HCT116 (cell line): ENCODE measurements around the gene SNX8. TPM values are rescaled to one million over a fixed set of nuclear protein-coding genes. Genes with fewer than 3 reads are reported as not detected.

Source experiments
- ATAC-seq: fragments of 200-7000 bp; cut with Tn5 transposase; 2 replicates; pipeline ENCODE4 v1.9.1; 2020; ENCODE audit warnings: mild to moderate bottlenecking, moderate library complexity
- BruUV-seq: library from RNA; stranded (reverse); fragments of 400-500 nt; replicated peaks from 2 replicates; lab custom pipeline; 2021; lab: Mats Ljungman, UMichigan
- CTCF ChIA-PET: fragments of 300-600 bp; sonication (Branson Sonifier 250); formaldehyde crosslinking; loops from one replicate; lab custom pipeline; 2021; ENCODE audit warnings: antibody characterized with exemption; lab: Charles Lee
- POLR2A ChIA-PET: fragments of 300-600, 350-600 bp; sonication (Branson Sonifier 250); formaldehyde crosslinking; loops from one replicate; lab custom pipeline; 2021; ENCODE audit warnings: antibody characterized with exemption; lab: Charles Lee
- RAD21 ChIA-PET, 2 experiments: fragments of 300-600 bp; sonication (Branson Sonifier 250); formaldehyde crosslinking; loops; one replicate each; lab custom pipeline; 2023; ENCODE audit warnings: low total read pairs in 2 of 2; ENCODE audit not compliant: uncharacterized antibody in 2 of 2, unreplicated experiment in 2 of 2, low non-redundant PET in 1 of 2; lab: Charles Lee
- DNase-seq: peaks from one replicate; pipeline ENCODE4 v3.0.0-alpha.2; 2010; ENCODE audit warnings: low read depth, low spot score
- H2AFZ ChIP-seq: fragments of 200-600 bp; shearing (Covaris generic), sonication (generic); 2 replicates; pipeline ENCODE4 v1.6.1; 2017; ENCODE audit warnings: low read depth, mixed run types, mixed read lengths, antibody characterized with exemption, low read length; ENCODE audit not compliant: poor library complexity, severe bottlenecking
- H3K27ac ChIP-seq: 2 replicates; pipeline ENCODE4 v1.5.1; 2012; ENCODE audit warnings: low read depth, low read length
- H3K27me3 ChIP-seq: fragments of 200-600 bp; sonication (generic); 2 replicates; pipeline ENCODE4 v1.6.1; 2016; ENCODE audit warnings: mixed run types, low read length, mixed read lengths; ENCODE audit not compliant: insufficient read depth
- H3K36me3 ChIP-seq, 2 experiments: fragments of 200-500 bp in 1 of 2; fragments of 200-600 bp in 1 of 2; sonication (Bioruptor generic) in 1 of 2; sonication (generic) in 1 of 2; 2 replicates each; pipeline versions ENCODE4 v1.5.1 to v1.6.1; 2014 to 2016; ENCODE audit warnings: low read length in 2 of 2, inconsistent platforms in 1 of 2, mixed read lengths in 1 of 2, mixed run types in 1 of 2; ENCODE audit not compliant: insufficient read depth in 2 of 2, control insufficient read depth in 1 of 2
- H3K4me1 ChIP-seq, 2 experiments: fragments of 200-600 bp in 1 of 2; sonication (generic) in 1 of 2; 2 replicates each; pipeline versions ENCODE4 v1.5.1 to v1.6.1; 2012 to 2017; ENCODE audit warnings: low read length in 2 of 2, inconsistent platforms in 1 of 2, mild to moderate bottlenecking in 1 of 2, mixed read lengths in 1 of 2, mixed run types in 1 of 2, moderate library complexity in 1 of 2; ENCODE audit not compliant: insufficient read depth in 2 of 2, control insufficient read depth in 1 of 2
- H3K4me2 ChIP-seq: fragments of 200-600 bp; sonication (generic); 2 replicates; pipeline ENCODE4 v1.6.1; 2017; ENCODE audit warnings: mixed run types, low read length, mixed read lengths
- H3K4me3 ChIP-seq, 2 experiments: fragments of 200-600 bp in 1 of 2; sonication (generic) in 1 of 2; replicated peaks in 1 of 2; 2 replicates each; pipeline ENCODE4 v1.5.1; 2011 to 2016; ENCODE audit warnings: low read length in 2 of 2, control low read depth in 1 of 2, low read depth in 1 of 2, mild to moderate bottlenecking in 1 of 2, mixed read lengths in 1 of 2, mixed run types in 1 of 2
- H3K79me2 ChIP-seq: fragments of 200-600 bp; sonication (generic); 2 replicates; pipeline ENCODE4 v1.6.1; 2017; ENCODE audit warnings: mild to moderate bottlenecking, mixed run types, low read length, moderate library complexity, mixed read lengths; ENCODE audit not compliant: insufficient read depth
- H3K9ac ChIP-seq: fragments of 200-600 bp; sonication (generic); 2 replicates; pipeline ENCODE4 v1.6.1; 2016; ENCODE audit warnings: low read length, mixed read lengths
- H3K9me2 ChIP-seq: fragments of 200-600 bp; sonication (generic), shearing (Covaris generic); 2 replicates; pipeline ENCODE4 v1.6.1; 2017; ENCODE audit warnings: mixed run types, mild to moderate bottlenecking, moderate library complexity; ENCODE audit not compliant: insufficient read depth
- H3K9me3 ChIP-seq, 2 experiments: fragments of 200-500 bp in 1 of 2; fragments of 200-600 bp in 1 of 2; sonication (Bioruptor generic) in 1 of 2; sonication (generic) in 1 of 2; 2 replicates each; pipeline ENCODE4 v1.6.1; 2014 to 2017; ENCODE audit warnings: low read length in 2 of 2, mixed read lengths in 2 of 2, inconsistent platforms in 1 of 2, low read depth in 1 of 2, mild to moderate bottlenecking in 1 of 2, mixed run types in 1 of 2, moderate library complexity in 1 of 2; ENCODE audit not compliant: control insufficient read depth in 1 of 2, insufficient read depth in 1 of 2
- H4K20me1 ChIP-seq: fragments of 200-600 bp; sonication (generic), shearing (Covaris generic); 2 replicates; pipeline ENCODE4 v1.6.1; 2017; ENCODE audit warnings: mixed run types, mild to moderate bottlenecking, moderate library complexity; ENCODE audit not compliant: insufficient read depth
- CTCF ChIP-seq, 3 experiments: fragments of 200-600 bp in 1 of 3; sonication (generic) in 1 of 3; IDR thresholded peaks in 2 of 3; conservative IDR thresholded peaks in 1 of 3; 2 replicates each; pipeline ENCODE4 v1.5.1; 2012 to 2017; ENCODE audit warnings: low read depth in 2 of 3, low read length in 2 of 3, antibody characterized with exemption in 1 of 3, borderline replicate concordance in 1 of 3, control low read depth in 1 of 3, mild to moderate bottlenecking in 1 of 3, mixed read lengths in 1 of 3, mixed run types in 1 of 3, moderate library complexity in 1 of 3; ENCODE audit not compliant: insufficient read depth in 1 of 3
- EGR1 ChIP-seq: IDR thresholded peaks from 2 replicates; pipeline ENCODE4 v1.6.1; 2012; ENCODE audit warnings: low read depth
- ELF1 ChIP-seq: IDR thresholded peaks from 2 replicates; pipeline ENCODE4 v1.6.1; 2012; ENCODE audit warnings: low read depth, borderline replicate concordance
- JUND ChIP-seq: IDR thresholded peaks from 2 replicates; pipeline ENCODE4 v1.6.1; 2012
- MAX ChIP-seq: IDR thresholded peaks from 2 replicates; pipeline ENCODE4 v1.6.1; 2012
- POLR2AphosphoS5 ChIP-seq: IDR thresholded peaks from 2 replicates; pipeline ENCODE4 v1.6.1; 2011; ENCODE audit warnings: mild to moderate bottlenecking, low read depth, low read length, moderate library complexity
- REST ChIP-seq: IDR thresholded peaks from 2 replicates; pipeline ENCODE4 v1.6.1; 2012; ENCODE audit warnings: low read depth
- SIN3A ChIP-seq: IDR thresholded peaks from 2 replicates; pipeline ENCODE4 v1.6.1; 2012; ENCODE audit warnings: low read depth
- SP1 ChIP-seq: IDR thresholded peaks from 2 replicates; pipeline ENCODE4 v1.6.1; 2012; ENCODE audit warnings: low read depth
- SRF ChIP-seq: IDR thresholded peaks from 2 replicates; pipeline ENCODE4 v1.6.1; 2012; ENCODE audit warnings: low read depth
- TCF7L2 ChIP-seq: IDR thresholded peaks from 2 replicates; pipeline ENCODE4 v1.7.0; 2011; ENCODE audit warnings: borderline replicate concordance, inconsistent platforms; ENCODE audit not compliant: insufficient read depth, insufficient read length; ENCODE audit errors: extremely low read depth
- ZBTB33 ChIP-seq: IDR thresholded peaks from 2 replicates; pipeline ENCODE4 v1.6.1; 2011; ENCODE audit warnings: mild to moderate bottlenecking, low read length, moderate library complexity; ENCODE audit not compliant: insufficient replicate concordance; ENCODE audit errors: extremely low read depth
- ZNF274 ChIP-seq: fragments of 200-500 bp; sonication (Bioruptor generic); IDR thresholded peaks from 2 replicates; pipeline ENCODE4 v1.6.1; 2014; ENCODE audit warnings: mild to moderate bottlenecking, low read depth, low read length, inconsistent platforms
- intact Hi-C: fragments of 100-400 bp; cut with micrococcal nuclease; formaldehyde crosslinking; loops from 2 replicates; pipeline ENCODE4 v1.10.0; 2022
- total RNA-seq: library from RNA; stranded (reverse); gene quantifications from one replicate; pipeline ENCODE4 v1.2.1, GENCODE V29; 2021; ENCODE audit not compliant: unreplicated experiment
- TF ChIP-seq, protein P1 (sequence below): IDR thresholded peaks from 2 replicates; pipeline ENCODE4 v1.6.1; 2012

SNX8 gene
- total RNA-seq, 1 experiment from 2014 or later: 41.7 TPM

GRCh38 chr7:2336626-2337299 lies 22.5 kb upstream of the SNX8 start:
- ChIA-PET POLR2A (interaction anchor here (2.3 kb wide), 1 partner anchor 17 kb away, joined by 6 read pairs; no protein-coding TSS in a partner anchor), CTCF (interaction anchor here (2.0 kb wide), 1 partner anchor 11 kb away, joined by 6 read pairs; no protein-coding TSS in a partner anchor)
- Histone ChIP-seq H3K9me2 (no peaks in the 10 kb centered on the region), H3K79me2 (no peaks in the 10 kb centered on the region), H2AFZ (no peak overlapping the region), H3K9ac (no peak overlapping the region), H3K27ac (no peak overlapping the region), H3K36me3 (no peaks in the 10 kb centered on the region), H4K20me1 (no peaks in the 10 kb centered on the region)
- BruUV-seq: no TSS peak
- intact Hi-C loops: no loop called here
- TF ChIP-seq ZBTB33: no peak
- no peak for TF ChIP-seq ELF1
- no peak for TF ChIP-seq ZNF274
- TF ChIP-seq POLR2AphosphoS5: no peak
- TF ChIP-seq MAX: no peak
- TF ChIP-seq, protein P1, sequence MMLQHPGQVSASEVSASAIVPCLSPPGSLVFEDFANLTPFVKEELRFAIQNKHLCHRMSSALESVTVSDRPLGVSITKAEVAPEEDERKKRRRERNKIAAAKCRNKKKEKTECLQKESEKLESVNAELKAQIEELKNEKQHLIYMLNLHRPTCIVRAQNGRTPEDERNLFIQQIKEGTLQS: no peak
- TF ChIP-seq SP1: no peak
- no peak for TF ChIP-seq SIN3A
- TF ChIP-seq TCF7L2: no peak
- no peak for TF ChIP-seq EGR1
- no peak for TF ChIP-seq REST
- TF ChIP-seq SRF: no peak
- no peak for TF ChIP-seq CTCF (IDR thresholded peaks at IDR 0.05 in 2 of 3, conservative IDR thresholded peaks at IDR 0.05 in 1 of 3; ENCODE audit: borderline replicate concordance in 1 of 3, insufficient read depth in 1 of 3, low read depth in 2 of 3, low read length in 2 of 3)
- TF ChIP-seq JUND: no peak
- TF ChIP-seq, all 23 proteins: peak for 0
- ATAC-seq: no peak
- H3K27me3 ChIP-seq: no peaks in the 10 kb centered on the region
- no peak overlapping the region for H3K4me2 ChIP-seq
- RAD21 ChIA-PET: no interaction called here
- H3K4me1 ChIP-seq: no peaks in the 10 kb centered on the region
- no peak for DNase-seq
- no peak overlapping the region for H3K4me3 ChIP-seq
- no peaks in the 10 kb centered on the region for H3K9me3 ChIP-seq
